H1 (cell line): ENCODE data around the gene NPHP3. TPM values are rescaled to one million over a fixed set of nuclear protein-coding genes. Genes with fewer than 3 reads are reported as not detected.

ENCODE experiments used
- CEBPB ChIP-seq: IDR thresholded peaks from 2 replicates; pipeline ENCODE4 v1.6.1; 2012; ENCODE audit warnings: low read depth, low read length
- KDM4A ChIP-seq: IDR thresholded peaks from one replicate; pipeline ENCODE4 v1.7.1; 2012; ENCODE audit warnings: low read depth, mild to moderate bottlenecking, moderate library complexity, low read length, inconsistent platforms; ENCODE audit not compliant: severe bottlenecking
- SIRT6 ChIP-seq: IDR thresholded peaks from one replicate; pipeline ENCODE4 v1.7.1; 2012; ENCODE audit warnings: low read length, inconsistent platforms
- USF2 ChIP-seq: IDR thresholded peaks from 2 replicates; pipeline ENCODE4 v1.6.1; 2011; ENCODE audit warnings: low read length, improper control_type of control experiment
- polyA plus RNA-seq, 7 experiments: library from polyadenylated mRNA; depleted of rRNA in 3 of 7; stranded (reverse) in 5 of 7; unstranded in 2 of 7; fragments of >200 nt in 5 of 7; fragments of 200-250 nt in 2 of 7; gene quantifications; 1 replicate in 5 of 7; 2 replicates in 1 of 7; 4 replicates in 1 of 7; pipeline versions ENCODE4 v1.2.1 to v1.2.3, GENCODE V29; 2011 to 2013; ENCODE audit warnings: missing spikeins in 2 of 7, mixed read lengths in 2 of 7
- total RNA-seq: library from RNA; stranded (reverse); fragmentation: NEBNext Ultra II Directional; extraction: Animal tissue kit (Norgen Biotek cat#: 25700); gene quantifications from 2 replicates; pipeline ENCODE4 v1.2.1, GENCODE V29; 2021

Gene NPHP3
- total and polyA plus RNA-seq, 2 of the 8 experiments (the other 6 are each of a cell fraction or from before 2014, with no cell fraction given): 6.8 to 14.8 TPM

GRCh38 chr3:132659365-132660051 lies 62.7 kb downstream of the NPHP3 start, which contains the start of gene ACAD11 (continued):
- TF ChIP-seq KDM4A: peak; percentile 74
- TF ChIP-seq SIRT6: no peak
- no peak for TF ChIP-seq CEBPB
- TF ChIP-seq USF2: no peak
